Heart right ventricle (tissue), 16 donors: ENCODE data around the gene TTC3. TPM values are rescaled to one million over a fixed set of nuclear protein-coding genes. Genes with fewer than 3 reads are reported as not detected.
"Not testable (repeated sequence)": the region's sequence is repeated elsewhere in the genome, so short reads cannot be mapped to it uniquely, and the experiment has no call there.

Experiments
- ATAC-seq, 8 donors: fragments of 200-7000 bp; cut with Tn5 transposase; one replicate each; pipeline ENCODE4 v1.9.1; 2020; ENCODE audit warnings: mild to moderate bottlenecking in 8 of 8, moderate library complexity in 8 of 8, moderate number of reproducible peaks in 1 of 8
- DNase-seq, 2 donors: peaks; one replicate each; pipeline ENCODE4 v3.0.0-alpha.2; 2020
- H3K27ac ChIP-seq, 10 donors: fragments of 200-600 bp; sonication (generic) in 2 of 10; one replicate each; pipeline versions ENCODE4 v1.5.0 to v1.8.0; 2020 to 2022; ENCODE audit warnings: mild to moderate bottlenecking in 3 of 10
- H3K27me3 ChIP-seq, 7 donors: fragments of 200-600 bp; one replicate each; pipeline ENCODE4 v1.8.0; 2021 to 2022; ENCODE audit warnings: mild to moderate bottlenecking in 2 of 7
- H3K36me3 ChIP-seq, 9 donors: fragments of 200-600 bp; sonication (generic) in 1 of 9; one replicate each; pipeline versions ENCODE4 v1.5.0 to v1.8.0; 2020 to 2022; ENCODE audit warnings: mild to moderate bottlenecking in 2 of 9
- H3K4me1 ChIP-seq, 9 donors: fragments of 200-600 bp; sonication (generic) in 1 of 9; one replicate each; pipeline versions ENCODE4 v1.5.0 to v1.8.0; 2020 to 2022; ENCODE audit warnings: mild to moderate bottlenecking in 4 of 9
- H3K4me3 ChIP-seq, 10 donors: fragments of 200-600 bp; sonication (generic) in 2 of 10; one replicate each; pipeline versions ENCODE4 v1.5.0 to v1.8.0; 2020 to 2022; ENCODE audit warnings: mild to moderate bottlenecking in 7 of 10, moderate library complexity in 2 of 10
- H3K9me3 ChIP-seq, 11 donors: fragments of 200-600 bp in 10 of 11; sonication (generic) in 2 of 11; one replicate each; pipeline versions ENCODE4 v1.5.0 to v1.8.0; 2013 to 2022; ENCODE audit warnings: mild to moderate bottlenecking in 2 of 11, control low read depth in 1 of 11, moderate library complexity in 1 of 11
- WGBS, 2 donors: extraction: QIAGEN DNeasy Blood & Tissue Kit; methylation state at CpG; one replicate each; pipeline ENCODE4 v1.1.7; 2013; ENCODE audit warnings: inconsistent platforms in 1 of 2; 5-methylcytosine and 5-hydroxymethylcytosine counted together
- intact Hi-C, 10 donors: fragments of 100-400 bp; cut with DNase I; formaldehyde crosslinking; loops; one replicate each; pipeline versions ENCODE4 v1.11.1 to v1.14.2; 2022
- polyA plus RNA-seq, 2 donors: library from polyadenylated mRNA; stranded (reverse); fragments of 200-250 nt; gene quantifications; one replicate each; pipeline ENCODE4 v1.2.3, GENCODE V29; 2013
- total RNA-seq, 10 donors: library from RNA; stranded (reverse); fragmentation: NEBNext Ultra II Directional in 3 of 10; extraction: Animal tissue kit (Norgen Biotek cat#: 25700) in 3 of 10; gene quantifications; one replicate each; pipeline versions ENCODE4 v1.2.1 to v1.2.4, GENCODE V29; 2021 to 2023
- TF ChIP-seq, protein P1 (sequence below), 9 donors: fragments of 200-600 bp; sonication (generic) in 2 of 9; IDR thresholded peaks; one replicate each; pipeline versions ENCODE4 v1.5.0 to v1.8.0; 2021 to 2022; ENCODE audit warnings: antibody characterized with exemption in 9 of 9, mild to moderate bottlenecking in 5 of 9, moderate library complexity in 1 of 9
- donor health status: Arrhythmogenic right ventricular cardiomyopathy.
- donor health status: ischemic (EF 13 %, LVEDD 7.1; RV severe dilation, severe dysfunction).
- donor health status: healthy with polysubstance abuse.
- donor health status: DM: no; HTN: yes; CAD: no.
- donor health status: DM: no; HTN: no; CAD: no.
- donor health status: ischemic (EF 25% LVEDD 6.9; RV normal size, moderate dysfunction).
- donor health status: ischemic (EF 25% LVEDD 5.7; RV mildly dilated, moderate dysfunction).
- donor health status: healthy.
- donor health status: DM: yes; HTN: yes; CAD: no.
- donor health status: Ischemic cardiomyopathy.
- donor health status: ischemic (EF 35%, LVEDD 5.7; RV mildly dilated, moderate dysfunction).
- donor health status: nonischemic (EF 11% LVEDD 7.7; RV severe dilation, severe dysfunction).
- donor health status: DM: yes; HTN: yes; CAD: no.
- donor health status: PGD.
- donor health status: ischemic (EF 29% LVEDD 5.4; RV normal size, mild dysfunction).
- donor health status: nonischemic (EF 23%, LVEDD 6.1; RV moderate dilation, normal function).

The TTC3 gene
- total and polyA plus RNA-seq, 12 donors, result 14.0 to 62.1 (median 50.1) TPM

DNA sequence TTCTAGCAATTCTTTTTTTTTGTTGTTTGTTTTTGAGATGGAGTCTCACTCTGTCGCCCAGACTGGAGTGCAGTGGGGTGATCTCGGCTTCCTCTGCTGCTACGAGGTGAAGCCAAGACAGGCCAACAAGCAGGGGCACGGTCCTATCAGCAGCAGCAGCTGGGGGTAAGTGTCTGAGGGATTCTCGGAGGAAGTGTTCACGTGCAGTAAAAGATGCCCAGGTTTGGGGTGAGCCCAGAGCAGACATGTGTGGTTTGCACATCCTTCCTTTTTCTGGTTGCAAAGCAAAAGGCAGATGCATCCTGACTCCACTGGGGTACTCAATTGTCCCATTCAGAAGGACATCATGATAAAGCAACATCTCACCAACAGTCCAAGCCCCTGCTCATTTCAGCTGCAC, 27.9 kb upstream of the TTC3 start:
- Histone ChIP-seq H3K9me3 (no peaks in the 10 kb centered on the region), H3K4me1 (no peaks in the 10 kb centered on the region), H3K27ac (no peak overlapping the region), H3K36me3 (no peaks in the 10 kb centered on the region), H3K27me3 (peaks cover 0 to 2% (median 0%) of the 10 kb centered on the region in 7 donors), H3K4me3 (no peak overlapping the region)
- intact Hi-C loops, result no loop called here
- TF ChIP-seq, protein P1, sequence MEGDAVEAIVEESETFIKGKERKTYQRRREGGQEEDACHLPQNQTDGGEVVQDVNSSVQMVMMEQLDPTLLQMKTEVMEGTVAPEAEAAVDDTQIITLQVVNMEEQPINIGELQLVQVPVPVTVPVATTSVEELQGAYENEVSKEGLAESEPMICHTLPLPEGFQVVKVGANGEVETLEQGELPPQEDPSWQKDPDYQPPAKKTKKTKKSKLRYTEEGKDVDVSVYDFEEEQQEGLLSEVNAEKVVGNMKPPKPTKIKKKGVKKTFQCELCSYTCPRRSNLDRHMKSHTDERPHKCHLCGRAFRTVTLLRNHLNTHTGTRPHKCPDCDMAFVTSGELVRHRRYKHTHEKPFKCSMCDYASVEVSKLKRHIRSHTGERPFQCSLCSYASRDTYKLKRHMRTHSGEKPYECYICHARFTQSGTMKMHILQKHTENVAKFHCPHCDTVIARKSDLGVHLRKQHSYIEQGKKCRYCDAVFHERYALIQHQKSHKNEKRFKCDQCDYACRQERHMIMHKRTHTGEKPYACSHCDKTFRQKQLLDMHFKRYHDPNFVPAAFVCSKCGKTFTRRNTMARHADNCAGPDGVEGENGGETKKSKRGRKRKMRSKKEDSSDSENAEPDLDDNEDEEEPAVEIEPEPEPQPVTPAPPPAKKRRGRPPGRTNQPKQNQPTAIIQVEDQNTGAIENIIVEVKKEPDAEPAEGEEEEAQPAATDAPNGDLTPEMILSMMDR (IDR thresholded peaks at IDR 0.05), result no peak
- ATAC-seq, result no peak
- 69 to 80% methylated on average over 6 of the region's 6 CpGs for WGBS, 2 donors
- DNase-seq, result no peak

DNA sequence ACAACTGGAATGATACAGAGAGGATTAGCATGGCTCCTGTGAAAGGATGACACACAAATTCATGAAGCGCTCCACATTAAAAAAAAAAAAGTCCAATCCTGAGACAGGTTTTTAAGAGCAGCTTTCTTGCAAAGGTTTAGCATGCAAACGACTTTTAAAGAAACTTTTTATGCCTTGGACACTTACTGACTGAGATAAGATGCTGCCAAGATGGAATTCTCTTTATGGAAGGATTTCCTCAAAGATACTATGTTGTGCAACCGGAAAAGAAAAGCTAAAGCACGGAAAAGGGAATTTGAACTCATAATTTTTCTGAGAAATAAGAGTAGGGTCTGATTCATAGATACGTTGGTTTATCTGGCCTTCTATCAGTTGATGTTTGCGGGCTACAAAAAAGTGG, 27.5 kb upstream of the TTC3 start:
- Histone ChIP-seq H3K27ac (no peak overlapping the region), H3K9me3 (no peaks in the 10 kb centered on the region), H3K4me1 (no peaks in the 10 kb centered on the region), H3K36me3 (no peaks in the 10 kb centered on the region), H3K4me3 (no peak overlapping the region), H3K27me3 (peaks cover 0 to 2% (median 0%) of the 10 kb centered on the region in 7 donors)
- TF ChIP-seq, protein P1 (IDR thresholded peaks at IDR 0.05), result no peak
- DNase-seq (no peak), ATAC-seq (no peak)
- 69 to 70% methylated on average over 6 of the region's 6 CpGs for WGBS, 2 donors
- intact Hi-C loops, result no loop called here

DNA sequence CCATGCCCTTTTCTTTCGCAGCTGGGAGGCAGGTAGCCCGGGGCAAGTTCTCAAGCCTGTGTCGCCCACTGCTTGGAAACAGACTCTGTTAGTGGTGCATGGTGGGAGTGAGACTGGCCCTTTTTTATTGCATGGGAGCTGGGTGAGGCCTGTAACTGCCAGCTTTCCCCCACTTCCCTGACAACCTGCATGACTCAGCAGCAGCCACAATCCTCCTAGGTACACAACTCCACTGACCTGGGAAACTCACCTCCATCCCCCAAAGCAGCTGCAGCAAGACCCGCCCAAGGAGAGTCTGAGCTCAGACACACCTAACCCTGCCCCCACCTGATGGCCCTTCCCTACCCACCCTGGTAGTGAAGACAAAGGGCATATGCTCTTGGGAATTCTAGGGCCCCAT, 26.0 kb upstream of the TTC3 start:
- no peaks in the 10 kb centered on the region for H3K36me3 ChIP-seq
- TF ChIP-seq, protein P1 (IDR thresholded peaks at IDR 0.05), result no peak
- WGBS, 2 donors, result 95 to 98% methylated on average over 4 of the region's 4 CpGs
- intact Hi-C loops, result no loop called here
- H3K4me3 ChIP-seq, result no peak overlapping the region
- H3K27ac ChIP-seq, result no peak overlapping the region
- peaks cover 0 to 2% (median 0%) of the 10 kb centered on the region in 7 donors for H3K27me3 ChIP-seq
- no peaks in the 10 kb centered on the region for H3K4me1 ChIP-seq
- H3K9me3 ChIP-seq, result no peaks in the 10 kb centered on the region
- DNase-seq, result no peak
- ATAC-seq, result no peak

DNA sequence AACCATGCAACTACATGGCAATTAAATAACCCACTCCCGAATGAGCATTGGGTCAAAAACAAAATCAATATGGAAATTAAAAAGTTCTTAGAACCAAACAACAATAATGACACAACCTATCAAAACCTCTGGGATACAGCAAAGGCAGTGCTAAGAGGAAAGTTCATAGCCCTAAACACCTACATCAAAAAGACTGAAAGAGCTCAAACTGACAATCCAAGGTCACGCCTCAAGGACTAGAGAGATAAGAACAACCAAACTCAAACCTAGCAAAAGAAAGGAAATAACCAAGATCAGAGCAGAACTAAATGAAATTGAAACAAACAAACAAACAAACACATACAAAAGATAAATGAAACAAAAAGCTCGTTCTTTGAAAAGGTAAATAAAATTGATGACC, 23.3 kb upstream of the TTC3 start:
- intact Hi-C loops, ATAC-seq, H3K36me3 ChIP-seq, H3K27ac ChIP-seq, H3K4me1 ChIP-seq, H3K9me3 ChIP-seq, DNase-seq, H3K27me3 ChIP-seq, H3K4me3 ChIP-seq: not testable (repeated sequence)
- WGBS, 2 donors, result 63 to 91% methylated on average over 3 of the region's 3 CpGs

DNA sequence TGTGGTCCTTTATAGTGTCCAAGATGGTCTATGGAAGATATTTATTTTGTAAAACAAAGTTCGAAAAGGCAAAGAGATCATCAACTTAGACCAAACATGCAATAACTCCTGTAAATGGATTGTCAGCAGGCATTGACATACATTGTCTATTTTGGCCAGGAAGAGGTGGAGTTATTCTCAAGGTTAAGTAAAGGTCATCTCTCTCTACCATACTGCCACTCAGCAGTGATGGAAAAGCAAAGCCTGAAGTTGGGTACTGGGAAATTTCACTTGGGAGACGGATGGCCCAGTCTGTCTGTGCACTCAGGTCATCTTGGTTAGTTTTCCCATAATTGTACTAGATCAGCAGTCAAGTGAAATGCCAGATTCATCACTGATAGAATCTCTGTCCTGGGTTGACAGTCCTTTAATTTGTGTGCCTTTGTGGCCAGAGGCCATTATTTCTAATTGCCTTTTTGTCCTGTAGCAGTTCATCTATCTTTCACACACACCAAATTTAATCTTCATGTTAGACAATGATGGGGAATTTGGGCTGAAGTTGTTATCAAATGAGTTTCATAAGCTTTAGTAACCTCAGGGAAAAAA, 17.7 kb upstream of the TTC3 start:
- H3K4me1 ChIP-seq, result peaks cover 0 to 5% (median 0%) of the 10 kb centered on the region in 9 donors
- TF ChIP-seq, protein P1 (IDR thresholded peaks at IDR 0.05), result no peak
- H3K4me3 ChIP-seq, result no peak overlapping the region
- ATAC-seq (no peak), DNase-seq (no peak)
- H3K27ac ChIP-seq, result no peak overlapping the region
- intact Hi-C loops, result no loop called here
- WGBS, 2 donors, result 92 to 93% methylated on average over 2 of the region's 2 CpGs
- H3K36me3 ChIP-seq, result no peaks in the 10 kb centered on the region
- no peaks in the 10 kb centered on the region for H3K9me3 ChIP-seq
- H3K27me3 ChIP-seq, result no peaks in the 10 kb centered on the region
